Neuronal stem cell (in vitro differentiated cells): Measurements from ENCODE around the gene RAB5B.

ENCODE experiments used
- DNase-seq: peaks from one replicate; pipeline ENCODE4 v3.0.0-alpha.2; 2013; ENCODE audit warnings: low spot score
- H2AFZ ChIP-seq: one replicate; pipeline ENCODE4 v1.6.1; 2013; ENCODE audit warnings: mild to moderate bottlenecking, low read length, inconsistent platforms
- H2AK5ac ChIP-seq: 2 replicates; pipeline ENCODE4 v1.6.1; 2013; ENCODE audit warnings: low read depth, mild to moderate bottlenecking, inconsistent platforms, low read length, moderate library complexity, mixed read lengths
- H2BK120ac ChIP-seq: 2 replicates; pipeline ENCODE4 v1.6.1; 2013; ENCODE audit warnings: low read depth, mild to moderate bottlenecking, inconsistent platforms, low read length, moderate library complexity, mixed read lengths
- H2BK12ac ChIP-seq: one replicate; pipeline ENCODE4 v1.6.1; 2013; ENCODE audit warnings: low read length, inconsistent platforms
- H2BK15ac ChIP-seq: 2 replicates; pipeline ENCODE4 v1.6.1; 2013; ENCODE audit warnings: mild to moderate bottlenecking, low read length, inconsistent platforms, mixed read lengths
- H2BK5ac ChIP-seq: one replicate; pipeline ENCODE4 v1.6.1; 2013; ENCODE audit warnings: inconsistent platforms, mild to moderate bottlenecking, low read length, moderate library complexity
- H3K14ac ChIP-seq: one replicate; pipeline ENCODE4 v1.6.1; 2013; ENCODE audit warnings: low read length, inconsistent platforms
- H3K18ac ChIP-seq: 2 replicates; pipeline ENCODE4 v1.6.1; 2013; ENCODE audit warnings: low read length, inconsistent platforms
- H3K23ac ChIP-seq: 2 replicates; pipeline ENCODE4 v1.6.1; 2013; ENCODE audit warnings: low read depth, mild to moderate bottlenecking, mixed read lengths, low read length, inconsistent platforms; ENCODE audit not compliant: poor library complexity
- H3K27ac ChIP-seq: replicated peaks from 3 replicates; pipeline ENCODE4 v1.5.1; 2013; ENCODE audit warnings: low read length, inconsistent platforms
- H3K27me3 ChIP-seq, 3 experiments: 2 replicates each; pipeline ENCODE4 v1.6.1; 2013; ENCODE audit warnings: low read length in 3 of 3, mild to moderate bottlenecking in 2 of 3, inconsistent platforms in 1 of 3, low read depth in 1 of 3, mixed read lengths in 1 of 3, moderate library complexity in 1 of 3; ENCODE audit not compliant: control insufficient read depth in 3 of 3, insufficient read depth in 3 of 3
- H3K36me3 ChIP-seq, 2 donors: replicated peaks in 1 of 2; 2 replicates each; pipeline ENCODE4 v1.6.1; 2013; ENCODE audit warnings: low read length in 2 of 2; ENCODE audit not compliant: control insufficient read depth in 2 of 2, insufficient read depth in 2 of 2
- H3K4ac ChIP-seq: 2 replicates; pipeline ENCODE4 v1.6.1; 2013; ENCODE audit warnings: inconsistent platforms, mild to moderate bottlenecking, low read length, moderate library complexity
- H3K4me1 ChIP-seq, 2 donors: 1 replicate in 1 of 2; 2 replicates in 1 of 2; pipeline ENCODE4 v1.6.1; 2013; ENCODE audit warnings: low read length in 2 of 2, low read depth in 1 of 2; ENCODE audit not compliant: control insufficient read depth in 2 of 2, insufficient read depth in 1 of 2
- H3K4me2 ChIP-seq: one replicate; pipeline ENCODE4 v1.6.1; 2013; ENCODE audit warnings: mild to moderate bottlenecking, low read length, inconsistent platforms; ENCODE audit not compliant: insufficient read depth, poor library complexity, severe bottlenecking
- H3K4me3 ChIP-seq, 2 donors: 2 replicates each; pipeline ENCODE4 v1.5.1; 2013; ENCODE audit warnings: low read length in 2 of 2, mild to moderate bottlenecking in 2 of 2, inconsistent platforms in 1 of 2, moderate library complexity in 1 of 2
- H3K79me1 ChIP-seq: one replicate; pipeline ENCODE4 v1.6.1; 2013; ENCODE audit warnings: low read depth, mild to moderate bottlenecking, inconsistent platforms, low read length, moderate library complexity
- H3K9ac ChIP-seq: one replicate; pipeline ENCODE4 v1.6.1; 2013; ENCODE audit warnings: mild to moderate bottlenecking, low read depth, low read length, inconsistent platforms; ENCODE audit not compliant: poor library complexity
- H3K9me3 ChIP-seq, 2 donors: replicated peaks in 1 of 2; 2 replicates each; pipeline versions ENCODE3 to v1.6.1; 2013; ENCODE audit warnings: low read length in 2 of 2, mild to moderate bottlenecking in 2 of 2, inconsistent platforms in 1 of 2, low read depth in 1 of 2, mixed read lengths in 1 of 2, moderate library complexity in 1 of 2; ENCODE audit not compliant: control insufficient read depth in 2 of 2, insufficient read depth in 1 of 2
- H4K8ac ChIP-seq: one replicate; pipeline ENCODE4 v1.6.1; 2013; ENCODE audit warnings: low read depth, mild to moderate bottlenecking, inconsistent platforms, low read length, moderate library complexity
- H4K91ac ChIP-seq: one replicate; pipeline ENCODE4 v1.6.1; 2013; ENCODE audit warnings: low read length, low read depth, mild to moderate bottlenecking, inconsistent platforms; ENCODE audit not compliant: poor library complexity
- WGBS, 2 donors: extraction: QIAGEN DNeasy Blood & Tissue Kit; methylation state at CpG; one replicate each; pipeline ENCODE4 v1.1.7; 2013; ENCODE audit warnings: missing lambda C conversion rate in 2 of 2, mixed read lengths in 1 of 2; ENCODE audit not compliant: insufficient read length in 2 of 2, insufficient replicate concordance in 1 of 2; ENCODE audit errors: extremely low coverage in 2 of 2; 5-methylcytosine and 5-hydroxymethylcytosine counted together

RAB5B gene

DNA sequence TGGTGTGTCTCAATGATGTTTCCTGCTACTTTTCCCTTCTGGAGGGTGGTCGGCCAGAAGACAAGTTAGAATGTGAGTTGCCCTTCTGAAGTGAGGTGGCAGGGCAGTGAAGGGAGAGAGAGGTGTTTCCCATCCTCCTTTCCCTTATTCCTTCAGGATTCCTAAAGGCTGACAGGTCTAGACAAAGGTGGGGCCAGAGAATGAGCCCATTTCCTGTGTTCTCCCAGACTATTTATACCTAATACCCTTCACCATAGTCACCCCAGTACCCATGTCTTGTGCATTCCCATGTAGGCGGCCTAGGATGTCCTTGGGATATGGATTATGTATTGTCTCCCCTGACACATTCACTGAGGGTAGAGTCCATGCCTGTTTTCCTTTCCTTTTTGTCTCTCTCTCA, 35.9 kb upstream of the RAB5B start:
- no peak overlapping the region for H2BK12ac ChIP-seq
- H3K79me1 ChIP-seq = no peaks in the 10 kb centered on the region
- H2AK5ac ChIP-seq = no peak overlapping the region
- no peaks in the 10 kb centered on the region for H3K9me3 ChIP-seq
- H3K9ac ChIP-seq = no peak overlapping the region
- no peak overlapping the region for H2BK15ac ChIP-seq
- H3K27me3 ChIP-seq = peaks cover 0 to 32% (median 11%) of the 10 kb centered on the region in 3 experiments
- WGBS, 2 donors = no CpG with 5 or more reads among the region's 2 CpGs
- H3K4me3 ChIP-seq = no peak overlapping the region
- no peak overlapping the region for H3K4ac ChIP-seq
- no peak overlapping the region for H4K91ac ChIP-seq
- H3K18ac ChIP-seq = no peak overlapping the region
- DNase-seq = no peak
- peaks cover 5% of the 10 kb centered on the region in 2 donors for H3K4me1 ChIP-seq
- H2AFZ ChIP-seq = no peak overlapping the region
- H3K27ac ChIP-seq = no peak overlapping the region
- H2BK120ac ChIP-seq = no peak overlapping the region
- no peak overlapping the region for H4K8ac ChIP-seq
- H2BK5ac ChIP-seq = no peak overlapping the region
- no peak overlapping the region for H3K14ac ChIP-seq
- no peaks in the 10 kb centered on the region for H3K36me3 ChIP-seq
- H3K4me2 ChIP-seq = no peak overlapping the region
- H3K23ac ChIP-seq = no peak overlapping the region

DNA sequence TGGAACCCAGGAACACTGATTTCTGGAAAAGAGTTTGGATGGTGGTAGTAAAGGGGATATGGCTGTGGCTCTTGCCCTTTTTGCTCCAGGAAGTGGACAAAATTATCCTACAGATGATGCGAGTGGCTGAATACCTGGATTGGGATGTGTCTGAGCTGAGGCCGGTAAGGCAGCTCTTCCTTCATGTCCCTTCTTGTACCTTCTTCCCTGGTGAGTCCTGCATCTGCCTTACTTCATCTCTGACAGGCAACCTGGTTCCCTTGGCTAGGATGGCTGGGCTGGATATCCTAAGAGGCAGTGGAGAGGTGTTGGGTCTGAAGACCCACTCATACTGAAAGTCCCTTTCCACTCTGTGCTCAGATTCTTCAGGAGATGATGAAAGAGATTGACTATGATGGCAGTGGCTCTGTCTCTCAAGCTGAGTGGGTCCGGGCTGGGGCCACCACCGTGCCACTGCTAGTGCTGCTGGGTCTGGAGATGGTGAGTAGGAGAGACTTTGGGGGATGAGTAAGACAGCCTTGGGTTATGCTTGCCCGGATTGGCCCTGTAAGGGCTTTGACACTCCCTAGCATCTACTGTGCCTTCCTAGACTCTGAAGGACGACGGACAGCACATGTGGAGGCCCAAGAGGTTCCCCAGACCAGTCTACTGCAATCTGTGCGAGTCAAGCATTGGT, 34.9 kb upstream of the RAB5B start:
- Histone ChIP-seq H3K79me1 (no peaks in the 10 kb centered on the region), H4K91ac (peak overlapping the region; percentile 14), H3K9me3 (no peaks in the 10 kb centered on the region), H3K4me1 (peaks cover 5% of the 10 kb centered on the region in 2 donors), H3K27me3 (peaks cover 0 to 24% (median 2%) of the 10 kb centered on the region in 3 experiments), H3K4ac (no peak overlapping the region), H4K8ac (no peak overlapping the region), H2BK12ac (no peak overlapping the region), H3K4me2 (no peak overlapping the region), H3K4me3 (no peak overlapping the region), H2BK120ac (no peak overlapping the region), H3K36me3 (no peaks in the 10 kb centered on the region), H3K14ac (no peak overlapping the region), H3K18ac (no peak overlapping the region), H2BK5ac (no peak overlapping the region), H3K9ac (no peak overlapping the region), H2BK15ac (no peak overlapping the region), H2AK5ac (peak overlapping the region; percentile 26), H3K27ac (no peak overlapping the region), H2AFZ (no peak overlapping the region), H3K23ac (no peak overlapping the region)
- no CpG with 5 or more reads among the region's 8 CpGs for WGBS, 2 donors
- DNase-seq = no peak

DNA sequence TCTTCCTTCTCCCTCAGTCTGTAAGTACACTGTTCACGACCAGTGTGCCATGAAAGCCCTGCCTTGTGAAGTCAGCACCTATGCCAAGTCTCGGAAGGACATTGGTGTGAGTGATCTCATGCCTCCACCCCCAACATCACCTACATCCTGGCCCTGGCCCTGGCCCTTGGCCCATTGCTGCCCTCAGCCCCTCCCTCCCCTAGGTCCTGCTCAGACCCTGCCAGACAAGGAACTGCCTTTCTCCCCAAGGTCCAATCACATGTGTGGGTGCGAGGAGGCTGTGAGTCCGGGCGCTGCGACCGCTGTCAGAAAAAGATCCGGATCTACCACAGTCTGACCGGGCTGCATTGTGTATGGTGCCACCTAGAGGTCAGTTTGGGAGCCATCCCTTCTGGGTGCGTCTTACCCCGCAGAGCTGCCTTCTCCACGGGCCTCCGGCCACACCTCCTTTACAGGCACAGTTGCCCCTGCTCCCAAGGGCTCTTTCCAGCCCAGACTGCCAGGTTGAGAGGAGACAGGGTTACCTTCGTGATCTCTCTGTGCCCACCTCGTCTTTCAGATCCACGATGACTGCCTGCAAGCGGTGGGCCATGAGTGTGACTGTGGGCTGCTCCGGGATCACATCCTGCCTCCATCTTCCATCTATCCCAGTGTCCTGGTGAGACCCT, 33.7 kb upstream of the RAB5B start:
- H3K36me3 ChIP-seq = no peaks in the 10 kb centered on the region
- H3K79me1 ChIP-seq = no peaks in the 10 kb centered on the region
- no peak overlapping the region for H3K23ac ChIP-seq
- H4K91ac ChIP-seq = no peak overlapping the region
- no peak overlapping the region for H3K14ac ChIP-seq
- H3K4ac ChIP-seq = no peak overlapping the region
- H2BK12ac ChIP-seq = no peak overlapping the region
- no peak overlapping the region for H3K27ac ChIP-seq
- H2BK120ac ChIP-seq = no peak overlapping the region
- no peak overlapping the region for H2BK15ac ChIP-seq
- no peak overlapping the region for H2AK5ac ChIP-seq
- H2AFZ ChIP-seq = peak overlapping the region; percentile 84
- no peak overlapping the region for H2BK5ac ChIP-seq
- H3K4me2 ChIP-seq = no peak overlapping the region
- H3K4me1 ChIP-seq = peaks cover 5% of the 10 kb centered on the region in 2 donors
- DNase-seq = peak; percentile 84
- H3K9me3 ChIP-seq = no peaks in the 10 kb centered on the region
- no peak overlapping the region for H4K8ac ChIP-seq
- H3K9ac ChIP-seq = peak overlapping the region; percentile 68
- H3K27me3 ChIP-seq = peaks cover 0 to 12% (median 0%) of the 10 kb centered on the region in 3 experiments
- no peak overlapping the region for H3K4me3 ChIP-seq
- peak overlapping the region; percentile 37 for H3K18ac ChIP-seq
- no CpG with 5 or more reads among the region's 18 CpGs for WGBS, 2 donors

DNA sequence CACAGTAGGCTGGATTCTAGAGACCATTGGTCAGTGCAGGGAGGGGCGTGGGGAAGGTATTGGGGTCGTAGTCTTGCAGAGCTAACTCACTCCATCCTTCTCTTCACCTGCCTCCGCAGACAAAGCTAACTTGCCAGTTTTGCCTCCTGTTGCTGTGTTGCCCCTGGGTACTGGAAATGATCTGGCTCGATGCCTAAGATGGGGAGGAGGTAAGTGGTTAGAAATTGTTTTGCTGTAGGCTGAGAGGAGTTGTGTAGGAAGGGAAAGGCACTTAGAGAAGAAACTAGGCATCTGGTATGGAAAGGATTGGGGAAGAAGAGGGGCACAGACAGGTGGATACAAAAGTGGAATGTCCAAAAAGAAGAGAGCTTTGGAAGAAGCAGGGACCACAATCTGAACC, 31.8 kb upstream of the RAB5B start:
- DNase-seq = no peak
- no peak overlapping the region for H3K4me2 ChIP-seq
- no peaks in the 10 kb centered on the region for H3K79me1 ChIP-seq
- no peak overlapping the region for H4K91ac ChIP-seq
- no CpG with 5 or more reads among the region's 4 CpGs for WGBS, 2 donors
- no peaks in the 10 kb centered on the region for H3K9me3 ChIP-seq
- H2AK5ac ChIP-seq = no peak overlapping the region
- H3K4me3 ChIP-seq = no peak overlapping the region
- H3K9ac ChIP-seq = no peak overlapping the region
- H2BK5ac ChIP-seq = no peak overlapping the region
- H4K8ac ChIP-seq = no peak overlapping the region
- H2BK12ac ChIP-seq = no peak overlapping the region
- no peak overlapping the region for H3K14ac ChIP-seq
- H3K23ac ChIP-seq = no peak overlapping the region
- H3K36me3 ChIP-seq = no peaks in the 10 kb centered on the region
- no peak overlapping the region for H3K27ac ChIP-seq
- no peak overlapping the region for H2AFZ ChIP-seq
- H3K18ac ChIP-seq = no peak overlapping the region
- no peak overlapping the region for H2BK120ac ChIP-seq
- H2BK15ac ChIP-seq = no peak overlapping the region
- peaks cover 5% of the 10 kb centered on the region in 2 donors for H3K4me1 ChIP-seq
- no peaks in the 10 kb centered on the region for H3K27me3 ChIP-seq
- no peak overlapping the region for H3K4ac ChIP-seq
